Ecto neural progenitor cell (in vitro differentiated cells): Measurements from ENCODE around the gene ARG2.

Experiments used
- DNase-seq: peaks from one replicate; pipeline ENCODE4 v3.0.0-alpha.2; 2018; ENCODE audit warnings: low spot score

ARG2 gene

DNA sequence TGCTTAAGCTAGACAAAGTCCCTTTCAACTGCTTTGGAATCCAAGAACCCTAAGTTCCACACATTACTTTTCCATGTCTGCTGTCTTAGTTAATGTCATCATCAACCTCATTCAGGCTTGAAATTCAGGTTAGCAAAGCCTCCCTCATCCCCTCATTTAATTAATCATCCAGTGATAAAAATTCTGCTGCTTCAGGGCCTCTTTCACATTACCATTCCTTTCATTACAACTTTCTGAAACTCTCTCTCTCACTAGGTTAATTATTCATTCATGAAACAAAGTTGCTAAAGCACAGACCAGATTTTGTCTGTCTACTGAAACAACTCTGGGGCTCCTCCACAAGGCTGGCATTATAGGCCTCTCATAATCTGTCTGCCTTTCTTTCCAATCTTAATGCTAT is 64.1 kb downstream of the ARG2 start:
- DNase-seq, result no peak

DNA sequence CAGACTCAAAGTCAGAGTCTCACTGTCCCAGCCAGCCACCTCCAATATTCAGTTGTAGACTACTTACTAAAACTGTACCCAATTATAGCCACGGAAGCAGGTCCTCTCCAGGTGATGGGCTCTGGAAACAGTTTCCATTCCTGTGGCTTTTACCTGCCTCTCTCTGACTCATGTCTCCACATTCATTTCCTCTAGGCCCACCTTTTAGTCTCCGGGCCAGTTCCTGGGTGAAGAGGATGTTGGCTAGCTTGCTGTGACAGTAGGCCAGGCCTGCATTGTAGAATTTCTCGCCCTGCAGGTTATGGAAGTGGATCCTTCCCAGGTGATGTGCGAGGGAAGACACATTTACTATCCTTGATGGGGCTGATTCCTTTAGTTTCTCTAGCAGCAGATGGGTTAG is 70.3 kb downstream of the ARG2 start:
- DNase-seq, result no peak

DNA sequence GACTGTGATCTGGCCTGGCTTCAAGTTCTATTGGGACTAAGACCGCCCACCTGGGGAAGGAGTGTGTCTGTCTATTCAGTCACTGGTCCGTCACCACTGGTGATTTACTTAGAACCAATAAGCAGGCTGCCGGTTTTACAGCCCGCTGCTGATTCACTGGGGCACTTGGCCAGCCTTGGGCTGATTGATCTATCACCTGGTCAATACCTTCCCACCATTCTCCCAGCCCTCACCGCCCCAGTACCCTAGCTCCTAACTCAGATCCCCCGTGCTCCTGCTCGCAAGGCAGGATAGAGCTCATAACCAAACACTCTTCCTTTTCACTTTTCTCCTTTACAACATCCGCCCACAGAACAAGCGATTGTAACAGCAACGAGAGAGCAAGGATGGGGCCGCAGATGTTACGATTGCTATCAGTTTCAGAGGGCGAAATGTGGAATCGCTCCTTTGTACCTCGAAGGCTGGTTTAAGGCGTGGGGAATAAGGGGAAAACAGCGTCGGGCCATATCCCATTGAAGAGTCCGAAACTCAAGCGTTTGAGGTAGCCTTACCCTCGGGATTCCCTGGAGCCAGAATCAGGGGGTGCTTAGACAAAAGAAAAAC is 75.2 kb downstream of the ARG2 start:
- DNase-seq, result peak; percentile 73

DNA sequence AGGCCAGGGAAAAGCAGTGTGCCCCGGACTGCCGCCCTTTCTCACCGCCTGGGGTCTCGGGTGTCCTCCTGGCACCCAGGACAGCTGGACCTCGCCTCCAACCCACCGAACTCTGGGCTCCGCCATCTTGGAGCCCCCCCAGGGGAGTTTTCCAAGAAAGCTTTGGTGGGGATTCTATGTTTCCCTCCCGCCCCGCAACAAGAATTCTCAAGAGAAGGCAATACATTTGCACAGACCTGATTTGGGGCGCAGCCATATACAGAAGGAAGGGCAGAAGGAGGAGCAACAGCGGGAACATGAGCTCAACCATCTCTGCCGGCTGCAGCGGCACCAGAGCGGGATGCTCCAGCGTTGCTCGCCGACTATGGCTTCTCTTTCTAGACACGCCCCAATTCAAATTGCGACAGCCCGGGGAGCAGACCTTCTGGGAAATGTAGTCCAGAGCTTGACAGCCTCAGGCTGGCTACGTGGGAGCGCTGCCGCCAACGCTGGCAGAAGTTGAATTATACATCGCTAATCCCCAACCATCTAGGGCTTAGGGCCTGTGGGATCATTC is 75.8 kb downstream of the ARG2 start, which contains the start of gene RDH11:
TSS of gene RDH11 (minus strand) at position 371 of the 556 bp plus-strand sequence. CDS start at position 310, 61 bp downstream.
- peak; percentile 90 for DNase-seq

DNA sequence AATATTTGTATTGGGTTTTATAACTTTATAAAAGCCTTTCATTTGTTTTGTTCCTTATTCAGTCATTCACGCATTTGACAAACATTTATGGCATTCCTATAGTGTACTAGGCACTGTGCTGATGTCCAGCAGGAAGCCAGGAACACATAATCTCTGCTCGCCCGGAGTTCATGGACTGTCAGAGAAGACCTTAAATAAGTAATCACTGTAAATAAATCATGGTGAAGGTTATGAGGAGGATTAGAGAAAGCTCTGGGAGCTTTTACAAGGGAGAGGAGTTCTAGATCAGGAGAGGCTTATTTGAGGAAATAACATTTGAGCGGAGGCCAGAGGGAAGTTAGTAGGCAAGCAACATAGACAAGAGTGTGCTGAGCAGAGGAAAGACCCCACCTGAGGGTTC is 77.3 kb downstream of the ARG2 start:
- DNase-seq, result no peak

DNA sequence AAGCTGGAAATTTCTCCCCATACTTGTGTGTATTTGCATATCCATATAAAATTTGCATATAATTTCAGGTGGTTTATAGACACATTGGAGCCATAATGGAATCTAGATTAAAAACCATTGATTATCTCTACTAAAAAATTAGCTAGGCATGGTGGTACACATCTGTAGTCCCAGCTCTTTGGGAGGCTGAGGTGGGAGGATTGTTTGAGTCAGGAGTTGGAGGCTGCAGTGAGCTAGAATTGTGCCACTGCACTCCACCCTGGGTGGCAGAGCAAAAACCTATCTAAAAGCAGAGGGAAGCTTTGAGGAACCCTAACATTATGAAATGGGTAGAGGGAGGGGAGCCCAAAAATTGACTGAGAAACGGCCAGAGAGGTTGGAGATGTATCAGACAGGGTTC is 78.5 kb downstream of the ARG2 start:
- DNase-seq, result no peak
